Measurements from ENCODE around the gene POR.

Gene POR

GRCh38 chr7:75955331-75955955 is 40.5 kb downstream of the POR start:
- DNase-seq = no peak

DNA sequence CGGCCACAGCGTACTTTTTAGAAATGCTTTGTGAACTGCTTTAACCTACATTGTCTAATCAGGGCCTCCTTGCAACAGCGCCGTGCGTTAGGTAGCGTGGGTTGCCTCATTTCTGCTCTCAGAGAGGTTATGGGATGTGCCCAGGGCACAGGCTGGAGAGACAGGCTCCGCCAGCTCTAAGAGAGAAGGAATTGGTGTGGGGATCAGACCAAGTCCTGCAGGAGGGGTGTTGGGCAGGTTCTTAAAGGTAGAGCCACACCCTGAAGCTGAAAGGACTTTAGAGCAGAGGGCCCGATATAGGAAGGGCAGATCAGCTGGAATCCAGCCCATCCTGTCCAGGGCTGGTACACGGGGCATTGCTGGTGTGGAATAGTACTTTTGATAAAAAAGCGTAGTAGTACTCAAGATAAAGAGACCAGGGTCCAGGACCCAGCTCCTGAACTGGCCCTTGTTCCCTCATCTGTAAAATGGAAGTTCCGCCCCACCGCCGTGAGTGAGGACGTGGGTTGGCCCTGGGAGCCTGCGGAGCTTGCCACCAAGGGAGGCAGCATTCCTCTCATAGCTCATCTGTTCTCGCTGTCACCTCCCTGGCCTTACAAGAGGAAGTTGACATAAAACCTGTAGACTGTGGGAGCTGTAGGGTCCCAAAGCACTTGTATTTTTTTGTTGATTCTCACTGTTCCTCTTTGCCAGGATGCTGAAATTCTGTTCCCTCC is 42.2 kb downstream of the POR start:
- DNase-seq = no peak

DNA sequence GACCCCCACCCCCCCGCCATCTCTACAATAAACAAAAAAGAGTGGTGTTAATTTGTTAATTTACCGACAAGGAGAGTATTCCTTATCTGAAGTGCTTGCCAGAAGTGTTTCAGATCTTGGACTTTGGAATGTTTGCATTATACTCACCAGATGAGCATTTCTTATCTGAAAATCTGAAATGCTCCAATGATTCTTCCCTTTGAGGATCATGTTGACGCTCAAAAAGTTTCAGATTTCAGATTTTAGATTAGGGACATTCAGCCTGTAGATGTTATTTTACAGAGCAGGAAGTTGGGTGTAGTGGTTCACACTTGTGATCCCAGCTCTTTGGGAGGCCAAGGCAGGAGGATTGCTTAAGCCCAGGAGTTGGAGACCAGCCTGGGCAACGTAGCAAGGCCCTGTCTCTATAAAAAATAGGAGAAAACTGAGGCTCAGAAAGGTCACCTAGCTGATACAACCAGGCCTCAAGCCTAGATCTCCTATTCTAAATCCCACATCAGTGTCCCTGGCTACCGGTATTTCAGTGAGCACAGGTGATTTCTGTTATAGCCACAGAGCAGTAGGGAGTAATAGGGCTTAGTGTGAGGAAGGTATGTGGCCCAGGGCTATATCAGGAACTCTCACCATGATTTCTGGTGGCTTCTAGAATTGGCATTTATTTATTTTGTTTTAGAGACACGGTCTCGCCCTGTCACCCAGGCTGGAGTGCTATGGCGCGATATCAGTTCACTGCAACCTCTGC is 44.0 kb downstream of the POR start:
- DNase-seq = no peak

- no peak for DNase-seq
These were observed 45.4 kb downstream of the POR start for GRCh38 chr7:75960372-75960771.

GRCh38 chr7:75961218-75961617 is 46.3 kb downstream of the POR start:
- no peak for DNase-seq

- no peak for DNase-seq
These were observed 47.8 kb downstream of the POR start for GRCh38 chr7:75962607-75963380.

DNA sequence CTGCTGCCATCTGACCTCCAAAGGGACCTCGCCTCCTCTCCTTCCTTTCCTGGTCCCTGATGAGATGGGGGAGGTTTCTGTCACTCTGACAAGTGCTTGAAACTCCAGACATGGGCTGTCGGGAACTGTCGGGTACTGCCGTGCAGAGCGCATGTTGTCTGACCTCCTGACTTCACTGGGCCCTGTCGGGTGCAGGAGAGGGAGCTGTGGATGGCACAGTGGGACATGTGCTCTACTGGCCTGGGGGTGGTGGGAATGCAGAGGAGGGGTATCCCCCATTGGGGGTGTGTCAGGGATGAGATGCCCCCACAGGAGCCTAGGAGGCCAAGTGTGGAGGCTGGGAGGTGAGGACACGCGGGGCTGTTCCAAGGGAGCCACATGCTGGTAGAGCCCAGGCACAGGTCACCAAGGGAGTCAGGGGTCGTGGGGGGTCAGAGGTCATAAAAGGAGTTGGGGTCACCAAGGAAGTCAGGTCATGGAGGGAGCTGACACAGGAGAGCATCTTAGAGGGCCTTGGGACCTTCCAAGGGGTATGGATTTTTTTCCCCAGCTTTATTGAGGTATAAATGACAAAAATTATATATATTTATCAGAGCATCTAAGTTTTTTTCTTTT is 48.5 kb downstream of the POR start:
- DNase-seq = no peak

- DNase-seq = no peak
These were observed 50.7 kb downstream of the POR start for GRCh38 chr7:75965617-75966016.

DNA sequence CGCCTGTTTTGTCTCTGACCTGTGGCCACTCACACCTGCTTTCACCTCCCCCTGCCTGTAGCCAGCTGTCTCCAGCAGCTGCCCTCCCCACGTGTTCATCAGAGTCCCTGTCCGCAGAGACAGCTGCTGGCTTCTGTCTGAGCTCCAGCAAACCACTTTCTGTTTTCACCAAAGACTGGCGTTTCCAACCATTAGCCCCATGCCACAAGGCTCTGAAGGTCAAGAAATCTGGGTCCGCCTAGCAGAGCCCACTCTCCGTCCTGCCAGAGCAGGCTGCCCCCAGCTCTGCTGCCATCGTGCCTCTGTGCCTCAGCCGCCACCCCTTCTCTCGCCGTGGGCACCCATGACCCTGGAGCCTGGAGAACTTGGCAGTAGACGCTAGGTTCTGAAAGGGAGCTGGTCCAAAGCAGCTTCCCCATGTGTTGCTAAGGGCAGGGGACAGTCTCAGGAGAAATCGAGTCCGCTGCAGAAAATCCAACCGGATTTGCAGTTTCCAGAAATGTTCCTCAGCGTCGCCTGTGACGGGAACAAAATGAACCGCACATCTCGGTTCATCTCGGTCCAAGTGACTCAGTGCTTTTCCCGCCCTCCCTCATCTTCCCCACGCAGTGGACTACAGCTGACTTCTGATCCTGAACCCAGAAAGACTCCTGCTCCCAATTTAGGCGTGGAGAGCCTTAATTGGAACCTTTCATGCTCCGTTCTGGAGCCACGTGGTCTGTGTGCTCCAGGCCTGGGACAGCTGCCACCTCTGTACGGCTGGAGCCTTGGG is 51.4 kb downstream of the POR start:
- DNase-seq = no peak

GRCh38 chr7:75967055-75967454 is 52.1 kb downstream of the POR start:
- DNase-seq = no peak

- DNase-seq = peak; percentile 72 to 76
These were observed 52.6 kb downstream of the POR start for GRCh38 chr7:75967487-75967997.

DNA sequence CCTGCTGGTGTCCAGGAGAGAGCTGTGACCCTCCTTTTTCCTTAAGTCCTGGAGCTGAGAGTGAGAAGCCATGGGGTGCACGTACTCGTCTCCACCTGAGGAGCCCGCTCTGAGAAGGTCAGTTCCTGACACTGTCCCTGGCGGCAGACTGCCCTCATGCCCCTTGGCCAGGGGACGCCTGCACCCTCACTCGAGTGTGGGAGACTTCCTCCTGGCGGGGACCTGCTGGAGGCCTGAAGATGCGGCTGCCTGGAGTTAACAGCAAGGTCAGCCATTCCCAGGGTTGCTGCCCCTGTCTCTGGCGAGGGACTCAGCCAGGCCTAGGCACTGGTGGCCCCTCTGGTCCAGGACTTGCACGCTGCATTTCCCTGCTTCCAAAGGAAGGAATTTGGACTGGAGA is 53.1 kb downstream of the POR start:
- no peak for DNase-seq

- no peak for DNase-seq
These were observed 53.6 kb downstream of the POR start for GRCh38 chr7:75968561-75969001.

DNA sequence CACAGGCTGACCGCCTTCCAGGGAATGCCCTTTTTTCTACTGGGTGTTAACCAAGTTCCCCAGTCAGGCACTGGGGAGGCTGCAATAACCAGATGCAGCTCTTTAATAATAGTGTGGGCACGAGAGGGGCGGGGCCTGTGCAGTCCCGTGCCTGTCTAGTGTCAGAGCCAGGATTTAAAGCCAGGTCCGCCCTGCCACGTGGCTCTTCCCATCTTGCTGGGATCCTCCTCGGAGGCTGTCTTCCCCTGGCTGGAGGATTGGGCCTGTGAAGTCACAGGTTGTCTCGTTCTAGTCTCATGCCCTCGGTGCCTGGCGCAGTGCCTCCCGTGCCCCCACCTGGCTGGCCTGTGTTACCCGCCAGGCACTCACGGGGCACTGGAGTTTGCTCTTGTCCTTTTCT is 54.2 kb downstream of the POR start:
- DNase-seq = peak; percentile 26 to 36

GRCh38 chr7:75969704-75970498 is 54.9 kb downstream of the POR start:
- DNase-seq = no peak

GRCh38 chr7:75971309-75971960 is 56.5 kb downstream of the POR start:
- no peak for DNase-seq

DNA sequence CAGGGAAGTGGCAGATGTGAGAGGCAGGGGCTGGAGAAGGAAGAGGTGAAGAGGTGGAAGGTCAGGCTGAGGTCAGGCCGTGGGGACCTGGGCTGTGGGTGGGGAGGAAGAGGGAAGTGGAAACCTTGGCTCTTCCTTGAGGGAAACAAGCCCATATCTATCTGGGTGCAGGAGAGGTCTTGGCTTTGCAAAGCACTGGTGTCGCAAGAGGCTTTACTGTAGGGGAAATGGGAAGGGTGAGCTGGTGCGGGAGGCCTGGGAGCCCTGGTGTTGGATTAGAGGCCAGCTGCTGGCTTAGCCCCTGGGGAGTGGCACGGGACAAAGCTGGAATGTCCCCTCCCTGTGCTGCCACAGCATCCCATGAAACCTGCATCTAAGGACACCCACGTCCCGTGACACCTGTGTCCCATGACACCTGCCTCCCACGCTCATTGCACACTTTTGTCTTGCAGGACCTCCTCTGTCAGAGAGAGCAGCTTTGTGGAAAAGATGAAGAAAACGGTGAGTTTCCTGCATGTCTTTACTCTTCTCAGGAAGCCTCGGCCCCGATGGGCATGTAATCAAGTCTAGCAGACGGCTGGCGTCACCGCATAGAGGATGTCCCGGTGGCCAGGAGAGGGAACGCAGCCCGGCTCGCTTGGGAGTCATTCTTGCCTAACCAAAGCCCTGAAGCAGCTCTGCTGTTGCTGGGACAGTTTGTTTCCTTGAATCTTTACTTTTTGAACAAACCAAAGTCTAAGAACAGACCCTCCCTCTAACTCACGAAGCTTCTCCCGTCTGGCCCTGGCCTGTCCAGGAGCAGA is 57.2 kb downstream of the POR start:
- DNase-seq = peak; percentile 85 to 89

DNA sequence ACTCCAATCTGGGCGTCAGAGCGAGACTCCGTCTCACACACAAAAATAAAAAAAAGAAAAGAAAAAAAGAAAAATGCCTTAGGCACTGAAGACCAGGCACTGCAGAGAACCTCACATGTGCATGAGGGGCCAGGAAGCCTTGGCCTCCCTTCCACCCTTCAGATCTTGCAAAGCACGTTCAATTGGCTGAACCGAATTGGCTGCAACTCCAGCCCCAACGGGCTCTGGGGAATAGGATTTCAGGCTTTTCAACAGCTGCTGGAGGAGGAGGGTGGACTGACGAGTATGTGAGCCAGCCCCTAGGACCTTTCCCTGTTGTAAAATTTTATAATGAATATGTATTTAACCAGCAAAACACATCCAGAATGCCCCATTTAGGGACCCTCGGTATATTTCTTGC is 62.8 kb downstream of the POR start:
- no peak for DNase-seq

- no peak for DNase-seq
These were observed 64.9 kb downstream of the POR start for GRCh38 chr7:75979759-75980429.
